H1 (cell line): ENCODE data around the gene VPS35L. TPM values are rescaled to one million over a fixed set of nuclear protein-coding genes. Genes with fewer than 3 reads are reported as not detected.

Experiments
- CBX5 ChIP-seq: fragments of 300-800, 300-1000 bp; sonication (generic); IDR thresholded peaks from 2 replicates; pipeline ENCODE4 v1.7.1; 2016; ENCODE audit warnings: antibody characterized with exemption, low read length, low read depth
- CEBPB ChIP-seq: IDR thresholded peaks from 2 replicates; pipeline ENCODE4 v1.6.1; 2012; ENCODE audit warnings: low read depth, low read length
- CHD1 ChIP-seq: IDR thresholded peaks from 2 replicates; pipeline ENCODE4 v1.6.1; 2012; ENCODE audit warnings: low read depth, low read length, improper control_type of control experiment
- CTCF ChIP-seq, 3 experiments: IDR thresholded peaks; 1 replicate in 2 of 3; 2 replicates in 1 of 3; pipeline versions ENCODE4 v1.5.1 to v1.6.1; 2011; ENCODE audit warnings: low read length in 3 of 3, mild to moderate bottlenecking in 3 of 3, inconsistent platforms in 2 of 3, low read depth in 1 of 3, moderate library complexity in 1 of 3; ENCODE audit not compliant: insufficient read depth in 1 of 3; ENCODE audit errors: control extremely low read depth in 1 of 3
- FOSL1 ChIP-seq: IDR thresholded peaks from 2 replicates; pipeline ENCODE4 v1.6.1; 2011; ENCODE audit warnings: mild to moderate bottlenecking, low read depth, low read length, moderate library complexity; ENCODE audit not compliant: insufficient read depth
- GTF2F1 ChIP-seq: IDR thresholded peaks from 2 replicates; pipeline ENCODE4 v1.6.1; 2012; ENCODE audit warnings: low read depth, low read length, improper control_type of control experiment, borderline replicate concordance
- HDAC2 ChIP-seq, 2 experiments: fragments of 300-600 bp in 1 of 2; sonication (generic) in 1 of 2; IDR thresholded peaks; 2 replicates each; pipeline ENCODE4 v1.6.1; 2011 to 2012; ENCODE audit warnings: low read depth in 2 of 2, low read length in 2 of 2, mild to moderate bottlenecking in 2 of 2, moderate library complexity in 2 of 2, borderline replicate concordance in 1 of 2, inconsistent platforms in 1 of 2
- JUN ChIP-seq: IDR thresholded peaks from 2 replicates; pipeline ENCODE4 v1.6.1; 2011; ENCODE audit warnings: low read depth, mild to moderate bottlenecking, improper control_type of control experiment, low read length
- KDM4A ChIP-seq: IDR thresholded peaks from one replicate; pipeline ENCODE4 v1.7.1; 2012; ENCODE audit warnings: low read depth, mild to moderate bottlenecking, moderate library complexity, low read length, inconsistent platforms; ENCODE audit not compliant: severe bottlenecking
- PHF8 ChIP-seq: fragments of 200-600 bp; sonication (generic); conservative IDR thresholded peaks from 2 replicates; pipeline ENCODE4 v1.7.1; 2012; ENCODE audit warnings: low read depth, mild to moderate bottlenecking, inconsistent platforms, low read length, moderate library complexity
- POU5F1 ChIP-seq: IDR thresholded peaks from 2 replicates; pipeline ENCODE4 v1.6.1; 2011; ENCODE audit warnings: low read depth, mild to moderate bottlenecking, low read length, moderate library complexity
- RFX5 ChIP-seq: IDR thresholded peaks from 2 replicates; pipeline ENCODE4 v1.6.1; 2011; ENCODE audit warnings: low read depth, low read length, improper control_type of control experiment, borderline replicate concordance
- SIN3A ChIP-seq, 2 experiments: IDR thresholded peaks in 1 of 2; conservative IDR thresholded peaks in 1 of 2; 2 replicates each; pipeline ENCODE4 v1.6.1; 2011 to 2012; ENCODE audit warnings: low read length in 2 of 2, improper control_type of control experiment in 1 of 2, low read depth in 1 of 2, mild to moderate bottlenecking in 1 of 2
- SIRT6 ChIP-seq: IDR thresholded peaks from one replicate; pipeline ENCODE4 v1.7.1; 2012; ENCODE audit warnings: low read length, inconsistent platforms
- SIX5 ChIP-seq: IDR thresholded peaks from 2 replicates; pipeline ENCODE4 v1.6.1; 2011; ENCODE audit warnings: mild to moderate bottlenecking, low read depth, low read length
- SRF ChIP-seq: IDR thresholded peaks from 2 replicates; pipeline ENCODE4 v1.6.1; 2011; ENCODE audit warnings: mild to moderate bottlenecking, low read depth, low read length, moderate library complexity
- SUZ12 ChIP-seq: fragments of 200-600 bp; sonication (generic); IDR thresholded peaks from 2 replicates; pipeline ENCODE4 v1.6.1; 2012; ENCODE audit warnings: mild to moderate bottlenecking, inconsistent platforms, low read length, moderate library complexity, mixed read lengths
- USF2 ChIP-seq: IDR thresholded peaks from 2 replicates; pipeline ENCODE4 v1.6.1; 2011; ENCODE audit warnings: low read length, improper control_type of control experiment
- ZNF274 ChIP-seq: IDR thresholded peaks from 2 replicates; pipeline ENCODE4 v1.7.0; 2012; ENCODE audit warnings: low read length, borderline replicate concordance; ENCODE audit errors: extremely low read depth
- polyA plus RNA-seq, 7 experiments: library from polyadenylated mRNA; depleted of rRNA in 3 of 7; stranded (reverse) in 5 of 7; unstranded in 2 of 7; fragments of >200 nt in 5 of 7; fragments of 200-250 nt in 2 of 7; gene quantifications; 1 replicate in 5 of 7; 2 replicates in 1 of 7; 4 replicates in 1 of 7; pipeline versions ENCODE4 v1.2.1 to v1.2.3, GENCODE V29; 2011 to 2013; ENCODE audit warnings: missing spikeins in 2 of 7, mixed read lengths in 2 of 7
- total RNA-seq: library from RNA; stranded (reverse); fragmentation: NEBNext Ultra II Directional; extraction: Animal tissue kit (Norgen Biotek cat#: 25700); gene quantifications from 2 replicates; pipeline ENCODE4 v1.2.1, GENCODE V29; 2021

The VPS35L gene
- total and polyA plus RNA-seq, 2 of the 8 experiments (the other 6 are each of a cell fraction or from before 2014, with no cell fraction given) = 31.5 to 57.1 TPM

- TF ChIP-seq USF2 = peak; percentile 79
- peak; percentile 89; the same call in 1 of the 2 replicates for TF ChIP-seq PHF8
- no peak for TF ChIP-seq SIRT6
- no peak for TF ChIP-seq CHD1
- 0 out of 2 replicates have a peak, but pooled peaks have one; percentile 23 for TF ChIP-seq GTF2F1
- TF ChIP-seq FOSL1 = no peak
- TF ChIP-seq HDAC2 (IDR thresholded peaks at IDR 0.05; ENCODE audit: borderline replicate concordance in 1 of 2, low read depth in 2 of 2, low read length in 2 of 2) = peak in 1 of 2 experiments; percentile 8; a peak in 1 of 4 replicates
- TF ChIP-seq RFX5 = no peak
- TF ChIP-seq KDM4A = peak; percentile 28
- TF ChIP-seq CEBPB = 0 out of 2 replicates have a peak, but pooled peaks have one; percentile 27
- TF ChIP-seq CBX5 = no peak
- TF ChIP-seq SIX5 = peak; percentile 59
- no peak for TF ChIP-seq SRF
- TF ChIP-seq JUN = peak; percentile 66; the same call in 1 of the 2 replicates
- peak; percentile 82 to 90 (median 84) for TF ChIP-seq CTCF (IDR thresholded peaks at IDR 0.05; ENCODE audit: control extremely low read depth in 1 of 3, insufficient read depth in 1 of 3, low read depth in 1 of 3, low read length in 3 of 3)
- TF ChIP-seq SIN3A (conservative IDR thresholded peaks at IDR 0.05 in 1 of 2, IDR thresholded peaks at IDR 0.05 in 1 of 2; ENCODE audit: low read depth in 1 of 2, low read length in 2 of 2) = peak in 1 of 2 experiments; percentile 93; a peak in 3 of 4 replicates
- no peak for TF ChIP-seq SUZ12
- no peak for TF ChIP-seq ZNF274
- TF ChIP-seq POU5F1 = no peak
Observed at GRCh38 chr16:19555186-19555937, at the start of gene VPS35L (continued).
